A549 (cell line): ENCODE data around the gene STAM.

Experiments
- BHLHE40 ChIP-seq: IDR thresholded peaks from 2 replicates; pipeline ENCODE4 v1.6.1; 2012; ENCODE audit warnings: low read depth, low read length, inconsistent platforms
- CTCF ChIP-seq: fragments of >200 bp; sonication (Bioruptor Twin); formaldehyde crosslinking; IDR thresholded peaks from 3 replicates; pipeline ENCODE4 v1.5.1; 2016
- EP300 ChIP-seq, 2 experiments: fragments of >200 bp; sonication (Bioruptor Twin); formaldehyde crosslinking; IDR thresholded peaks; 2 replicates in 1 of 2; 3 replicates in 1 of 2; pipeline ENCODE4 v1.6.1; 2016 to 2017
- KDM5A ChIP-seq: fragments of 200-600 bp; sonication (generic); IDR thresholded peaks from 2 replicates; pipeline ENCODE4 v1.6.1; 2016; ENCODE audit warnings: antibody characterized with exemption, mild to moderate bottlenecking
- POLR2A ChIP-seq: IDR thresholded peaks from 2 replicates; pipeline ENCODE4 v1.6.1; 2012; ENCODE audit warnings: mild to moderate bottlenecking, low read length

- TF ChIP-seq POLR2A: no peak
- TF ChIP-seq CTCF: no peak
- no peak for TF ChIP-seq EP300 (IDR thresholded peaks at IDR 0.05)
- no peak for TF ChIP-seq BHLHE40
- no peak for TF ChIP-seq KDM5A
Measured at GRCh38 chr10:17733620-17734019, 89.7 kb downstream of the STAM start.
